ENCODE data around the gene DEFB113. TPM values are rescaled to one million over a fixed set of nuclear protein-coding genes. Genes with fewer than 3 reads are reported as not detected.

Gene DEFB113
- polyA plus RNA-seq, 1 donor (not counting 4 experiments of a cell fraction or from before 2014, with no cell fraction given) = not detected

DNA sequence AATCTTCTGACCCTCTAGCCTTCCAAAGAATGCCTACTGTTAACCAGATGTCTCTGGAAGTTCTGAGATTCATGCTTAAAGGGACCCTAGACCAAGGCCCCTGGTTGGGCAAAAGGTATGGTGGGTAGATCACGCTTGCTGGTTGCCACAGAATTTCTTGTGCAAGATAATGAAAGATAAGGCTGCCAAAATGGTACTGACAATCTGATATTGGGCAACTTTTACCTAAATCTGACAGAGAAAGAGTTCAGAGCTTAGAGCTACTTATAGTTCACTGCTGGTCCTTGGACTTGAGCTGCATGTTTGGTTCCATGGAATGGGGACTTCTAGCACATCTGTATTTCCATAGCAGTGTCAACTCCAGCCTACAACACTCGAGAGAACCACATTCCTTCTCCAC, 17.5 kb downstream of the DEFB113 start:
- H3K4me1 ChIP-seq (ENCODE audit: control insufficient read depth, extremely low read depth, insufficient read depth, low read length) = no peaks in the 10 kb centered on the region
- DNase-seq (ENCODE audit: low read depth, low spot score) = no peak
- H3K36me3 ChIP-seq (ENCODE audit: control insufficient read depth in 2 of 2, extremely low read depth in 1 of 2, insufficient read depth in 2 of 2, low read length in 2 of 2) = no peaks in the 10 kb centered on the region
- H3K9ac ChIP-seq (ENCODE audit: control insufficient read depth, extremely low read depth, insufficient read depth, low read length) = no peak overlapping the region
- no peaks in the 10 kb centered on the region for H3K9me1 ChIP-seq (ENCODE audit: control insufficient read depth, extremely low read depth, insufficient read depth, low read length)
- dilution Hi-C loops (cut with MboI; ENCODE audit: extremely low pct_ligation_motif_present, low sequenced_read_pairs) = no loop called here
- no peaks in the 10 kb centered on the region for H3K79me2 ChIP-seq (ENCODE audit: control insufficient read depth, insufficient read depth, low read length)
- FAIRE-seq = no peak
- H4K20me1 ChIP-seq (ENCODE audit: control insufficient read depth, extremely low read depth, insufficient read depth, low read length) = no peaks in the 10 kb centered on the region
- no peak for TF ChIP-seq EZH2 (IDR thresholded peaks at IDR 0.05; ENCODE audit: low read length)
- TF ChIP-seq CTCF (optimal IDR thresholded peaks at IDR 0.05 in 1 of 3, IDR thresholded peaks at IDR 0.05 in 1 of 3, conservative IDR thresholded peaks at IDR 0.05 in 1 of 3; ENCODE audit: extremely low read depth in 1 of 3, insufficient read depth in 2 of 3, low read length in 3 of 3) = no peak
- H3K4me3 ChIP-seq (ENCODE audit: control insufficient read depth in 2 of 3, extremely low read depth in 1 of 3, insufficient read depth in 2 of 3, low read depth in 1 of 3, low read length in 3 of 3) = no peak overlapping the region
- no peak overlapping the region for H3K27ac ChIP-seq (ENCODE audit: control insufficient read depth, insufficient read depth, low read length)
- H2AFZ ChIP-seq (ENCODE audit: control insufficient read depth, low read length) = no peak overlapping the region
- H3K4me2 ChIP-seq (ENCODE audit: control insufficient read depth, extremely low read depth, insufficient read depth, low read depth, low read length) = no peak overlapping the region
- no peaks in the 10 kb centered on the region for H3K9me3 ChIP-seq (ENCODE audit: control insufficient read depth, low read depth, low read length)
- no peaks in the 10 kb centered on the region for H3K27me3 ChIP-seq (ENCODE audit: control insufficient read depth, extremely low read depth, insufficient read depth, low read length)

DNA sequence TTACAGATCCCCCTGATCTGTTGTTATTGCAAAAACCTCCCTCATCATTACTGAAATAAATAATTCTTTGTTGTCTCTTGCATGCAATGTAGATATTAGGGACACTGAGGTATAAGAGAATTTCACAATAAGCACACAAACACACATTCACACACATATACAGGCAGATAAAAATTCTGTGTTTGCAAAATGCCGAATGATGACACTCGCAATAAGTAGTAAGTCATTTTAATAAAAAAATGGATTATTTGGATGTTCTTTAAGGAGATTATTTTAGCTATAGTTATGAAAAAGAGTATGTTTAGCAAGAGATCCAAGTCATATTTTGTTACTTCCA, 19.0 kb downstream of the DEFB113 start:
- dilution Hi-C loops (cut with MboI; ENCODE audit: extremely low pct_ligation_motif_present, low sequenced_read_pairs) = no loop called here
- H3K36me3 ChIP-seq (ENCODE audit: control insufficient read depth in 2 of 2, extremely low read depth in 1 of 2, insufficient read depth in 2 of 2, low read length in 2 of 2) = no peaks in the 10 kb centered on the region
- H3K27me3 ChIP-seq (ENCODE audit: control insufficient read depth, extremely low read depth, insufficient read depth, low read length) = no peaks in the 10 kb centered on the region
- H3K4me2 ChIP-seq (ENCODE audit: control insufficient read depth, extremely low read depth, insufficient read depth, low read depth, low read length) = no peak overlapping the region
- H3K4me1 ChIP-seq (ENCODE audit: control insufficient read depth, extremely low read depth, insufficient read depth, low read length) = no peaks in the 10 kb centered on the region
- H3K9me3 ChIP-seq (ENCODE audit: control insufficient read depth, low read depth, low read length) = no peaks in the 10 kb centered on the region
- FAIRE-seq = no peak
- no peak overlapping the region for H2AFZ ChIP-seq (ENCODE audit: control insufficient read depth, low read length)
- H3K9ac ChIP-seq (ENCODE audit: control insufficient read depth, extremely low read depth, insufficient read depth, low read length) = no peak overlapping the region
- no peak for TF ChIP-seq CTCF (optimal IDR thresholded peaks at IDR 0.05 in 1 of 3, IDR thresholded peaks at IDR 0.05 in 1 of 3, conservative IDR thresholded peaks at IDR 0.05 in 1 of 3; ENCODE audit: extremely low read depth in 1 of 3, insufficient read depth in 2 of 3, low read length in 3 of 3)
- H3K79me2 ChIP-seq (ENCODE audit: control insufficient read depth, insufficient read depth, low read length) = no peaks in the 10 kb centered on the region
- H4K20me1 ChIP-seq (ENCODE audit: control insufficient read depth, extremely low read depth, insufficient read depth, low read length) = no peaks in the 10 kb centered on the region
- no peaks in the 10 kb centered on the region for H3K9me1 ChIP-seq (ENCODE audit: control insufficient read depth, extremely low read depth, insufficient read depth, low read length)
- DNase-seq (ENCODE audit: low read depth, low spot score) = no peak
- H3K27ac ChIP-seq (ENCODE audit: control insufficient read depth, insufficient read depth, low read length) = no peak overlapping the region
- no peak overlapping the region for H3K4me3 ChIP-seq (ENCODE audit: control insufficient read depth in 2 of 3, extremely low read depth in 1 of 3, insufficient read depth in 2 of 3, low read depth in 1 of 3, low read length in 3 of 3)
